Measurements from ENCODE around the gene TLL2.

TLL2 gene

DNA sequence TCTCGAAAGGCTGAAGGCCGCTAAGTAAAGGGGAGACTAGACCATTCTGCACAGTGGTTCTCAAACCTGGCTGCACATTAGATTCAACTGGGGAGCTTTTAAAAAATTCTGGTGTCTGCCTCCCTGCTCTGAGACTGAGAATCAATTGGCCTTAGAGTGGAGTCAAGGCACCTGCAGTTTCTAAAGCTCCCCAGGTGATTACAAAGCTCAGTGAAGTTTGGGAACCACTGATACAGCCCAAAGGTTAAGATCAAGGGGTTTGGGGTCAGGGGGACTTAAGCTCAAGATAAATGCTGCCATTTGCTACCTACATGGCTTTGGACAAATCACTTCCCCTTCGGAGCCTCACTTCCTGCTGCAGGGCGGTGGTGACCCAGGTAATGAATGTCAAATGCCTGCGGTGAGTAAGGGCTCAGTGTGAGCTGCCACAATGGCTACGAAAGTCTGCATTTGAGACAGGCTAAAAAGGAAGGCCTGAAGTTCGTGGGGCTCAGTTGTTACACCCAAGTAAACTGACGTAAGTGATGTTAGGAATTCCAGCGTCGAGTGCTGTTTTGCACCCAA, 72.3 kb downstream of the TLL2 start:
- no peak for DNase-seq

GRCh38 chr10:96440361-96441292, 73.1 kb downstream of the TLL2 start:
- no peak overlapping the region for H3K4me2 ChIP-seq (ENCODE audit: low read depth, low read length)
- no peak overlapping the region for H2AFZ ChIP-seq (ENCODE audit: low read length)
- H3K27me3 ChIP-seq (replicated peaks; ENCODE audit: insufficient read depth, low read length): no peaks in the 10 kb centered on the region
- no peak for TF ChIP-seq EZH2phosphoT487 (IDR thresholded peaks at IDR 0.05; ENCODE audit: low read length)
- TF ChIP-seq, protein P1, sequence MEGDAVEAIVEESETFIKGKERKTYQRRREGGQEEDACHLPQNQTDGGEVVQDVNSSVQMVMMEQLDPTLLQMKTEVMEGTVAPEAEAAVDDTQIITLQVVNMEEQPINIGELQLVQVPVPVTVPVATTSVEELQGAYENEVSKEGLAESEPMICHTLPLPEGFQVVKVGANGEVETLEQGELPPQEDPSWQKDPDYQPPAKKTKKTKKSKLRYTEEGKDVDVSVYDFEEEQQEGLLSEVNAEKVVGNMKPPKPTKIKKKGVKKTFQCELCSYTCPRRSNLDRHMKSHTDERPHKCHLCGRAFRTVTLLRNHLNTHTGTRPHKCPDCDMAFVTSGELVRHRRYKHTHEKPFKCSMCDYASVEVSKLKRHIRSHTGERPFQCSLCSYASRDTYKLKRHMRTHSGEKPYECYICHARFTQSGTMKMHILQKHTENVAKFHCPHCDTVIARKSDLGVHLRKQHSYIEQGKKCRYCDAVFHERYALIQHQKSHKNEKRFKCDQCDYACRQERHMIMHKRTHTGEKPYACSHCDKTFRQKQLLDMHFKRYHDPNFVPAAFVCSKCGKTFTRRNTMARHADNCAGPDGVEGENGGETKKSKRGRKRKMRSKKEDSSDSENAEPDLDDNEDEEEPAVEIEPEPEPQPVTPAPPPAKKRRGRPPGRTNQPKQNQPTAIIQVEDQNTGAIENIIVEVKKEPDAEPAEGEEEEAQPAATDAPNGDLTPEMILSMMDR (IDR thresholded peaks at IDR 0.05; ENCODE audit: low read length): no peak
- no peak for TF ChIP-seq EZH2 (optimal IDR thresholded peaks at IDR 0.05; ENCODE audit: low read depth, low read length)
- H3F3A ChIP-seq (ENCODE audit: insufficient read depth, low read length): no peaks in the 10 kb centered on the region
- no peak overlapping the region for H3K4me3 ChIP-seq (ENCODE audit: low read length)
- H3K4me1 ChIP-seq (ENCODE audit: low read length): no peaks in the 10 kb centered on the region
- H3K27ac ChIP-seq (ENCODE audit: low read length): no peak overlapping the region
- no peaks in the 10 kb centered on the region for H3K9me3 ChIP-seq (replicated peaks; ENCODE audit: insufficient read depth, low read length)
- no peaks in the 10 kb centered on the region for H3K9me2 ChIP-seq (replicated peaks; ENCODE audit: insufficient read depth, low read length)
- H3K9ac ChIP-seq (ENCODE audit: low read length): no peak overlapping the region
- no peak for DNase-seq
- H4K20me1 ChIP-seq (ENCODE audit: insufficient read depth, low read length): no peaks in the 10 kb centered on the region
- no peaks in the 10 kb centered on the region for H3K36me3 ChIP-seq (replicated peaks; ENCODE audit: insufficient read depth, low read length)
- H3K79me2 ChIP-seq (ENCODE audit: low read length): no peaks in the 10 kb centered on the region

More for the DNA sequence above, 72.3 kb downstream of the TLL2 start:
- no peaks in the 10 kb centered on the region for H3K4me1 ChIP-seq (ENCODE audit: low read length)
- H3K9ac ChIP-seq (ENCODE audit: low read length): no peak overlapping the region
- no peak overlapping the region for H3K27ac ChIP-seq (ENCODE audit: low read length)
- H3K9me2 ChIP-seq (replicated peaks; ENCODE audit: insufficient read depth, low read length): no peaks in the 10 kb centered on the region
- H3K79me2 ChIP-seq (ENCODE audit: low read length): no peaks in the 10 kb centered on the region
- H3K36me3 ChIP-seq (replicated peaks; ENCODE audit: insufficient read depth, low read length): no peaks in the 10 kb centered on the region
- no peaks in the 10 kb centered on the region for H3K27me3 ChIP-seq (replicated peaks; ENCODE audit: insufficient read depth, low read length)
- H4K20me1 ChIP-seq (ENCODE audit: insufficient read depth, low read length): no peaks in the 10 kb centered on the region
- no peak overlapping the region for H3K4me2 ChIP-seq (ENCODE audit: low read depth, low read length)
- no peak overlapping the region for H2AFZ ChIP-seq (ENCODE audit: low read length)
- no peaks in the 10 kb centered on the region for H3K9me3 ChIP-seq (replicated peaks; ENCODE audit: insufficient read depth, low read length)
- no peak overlapping the region for H3K4me3 ChIP-seq (ENCODE audit: low read length)
- TF ChIP-seq EZH2phosphoT487 (IDR thresholded peaks at IDR 0.05; ENCODE audit: low read length): no peak
- TF ChIP-seq, protein P1 (IDR thresholded peaks at IDR 0.05; ENCODE audit: low read length): no peak
- TF ChIP-seq EZH2 (optimal IDR thresholded peaks at IDR 0.05; ENCODE audit: low read depth, low read length): no peak
- no peaks in the 10 kb centered on the region for H3F3A ChIP-seq (ENCODE audit: insufficient read depth, low read length)

- Histone ChIP-seq H3K4me3 (ENCODE audit: low read length) (no peak overlapping the region), H3K9me2 (replicated peaks; ENCODE audit: insufficient read depth, low read length) (no peaks in the 10 kb centered on the region), H3F3A (ENCODE audit: insufficient read depth, low read length) (no peaks in the 10 kb centered on the region), H4K20me1 (ENCODE audit: insufficient read depth, low read length) (no peaks in the 10 kb centered on the region), H3K9me3 (replicated peaks; ENCODE audit: insufficient read depth, low read length) (no peaks in the 10 kb centered on the region), H2AFZ (ENCODE audit: low read length) (no peak overlapping the region), H3K4me2 (ENCODE audit: low read depth, low read length) (no peak overlapping the region), H3K36me3 (replicated peaks; ENCODE audit: insufficient read depth, low read length) (no peaks in the 10 kb centered on the region), H3K27me3 (replicated peaks; ENCODE audit: insufficient read depth, low read length) (no peaks in the 10 kb centered on the region), H3K27ac (ENCODE audit: low read length) (no peak overlapping the region), H3K4me1 (ENCODE audit: low read length) (no peaks in the 10 kb centered on the region), H3K79me2 (ENCODE audit: low read length) (no peaks in the 10 kb centered on the region), H3K9ac (ENCODE audit: low read length) (no peak overlapping the region)
- TF ChIP-seq EZH2 (optimal IDR thresholded peaks at IDR 0.05; ENCODE audit: low read depth, low read length) (no peak), EZH2phosphoT487 (IDR thresholded peaks at IDR 0.05; ENCODE audit: low read length) (no peak)
- TF ChIP-seq, protein P1 (IDR thresholded peaks at IDR 0.05; ENCODE audit: low read length): no peak
- DNase-seq: no peak
These were observed 74.0 kb downstream of the TLL2 start for GRCh38 chr10:96439725-96440124.
